Lower lobe of right lung (tissue), 2 donors: ENCODE measurements around the gene PKNOX2. TPM values are rescaled to one million over a fixed set of nuclear protein-coding genes. Genes with fewer than 3 reads are reported as not detected.

Experiments used
- ATAC-seq, 2 donors: fragments of 200-7000 bp; cut with Tn5 transposase; one replicate each; pipeline ENCODE4 v1.9.1; 2020 to 2022; ENCODE audit warnings: mild to moderate bottlenecking in 2 of 2, moderate library complexity in 2 of 2
- DNase-seq: peaks from one replicate; pipeline ENCODE4 v3.0.0-alpha.2; 2020
- H3K27ac ChIP-seq: fragments of 200-600 bp; one replicate; pipeline ENCODE4 v1.8.0; 2022
- H3K27me3 ChIP-seq: fragments of 200-600 bp; one replicate; pipeline ENCODE4 v1.8.0; 2022; ENCODE audit warnings: low read depth
- H3K36me3 ChIP-seq: fragments of 200-600 bp; one replicate; pipeline ENCODE4 v1.8.0; 2022; ENCODE audit warnings: mild to moderate bottlenecking
- H3K4me1 ChIP-seq: fragments of 200-600 bp; one replicate; pipeline ENCODE4 v1.8.0; 2022
- H3K4me3 ChIP-seq: fragments of 200-600 bp; one replicate; pipeline ENCODE4 v1.8.0; 2022; ENCODE audit warnings: mild to moderate bottlenecking
- H3K9me3 ChIP-seq: fragments of 200-600 bp; one replicate; pipeline ENCODE4 v1.8.0; 2022
- CTCF ChIP-seq: fragments of 200-600 bp; IDR thresholded peaks from one replicate; pipeline ENCODE4 v1.8.0; 2022; ENCODE audit warnings: antibody characterized with exemption, mild to moderate bottlenecking
- intact Hi-C: fragments of 100-400 bp; cut with DNase I; formaldehyde crosslinking; loops from one replicate; pipeline ENCODE4 v1.11.0; 2022
- total RNA-seq: library from RNA; stranded (reverse); fragmentation: NEBNext Ultra II Directional; extraction: Animal tissue kit (Norgen Biotek cat#: 25700); gene quantifications from one replicate; pipeline ENCODE4 v1.2.1, GENCODE V29; 2021
- donor health status: DM: no; HTN: yes; CAD: no; lungs with severe emphysema.

PKNOX2 gene
- total RNA-seq, 1 donor from 2014 or later: 14.4 TPM

GRCh38 chr11:125313271-125314219 lies 149.0 kb downstream of the PKNOX2 start:
- no peaks in the 10 kb centered on the region for H3K36me3 ChIP-seq
- intact Hi-C loops: no loop called here
- TF ChIP-seq CTCF: no peak
- H3K4me3 ChIP-seq: no peak overlapping the region
- no peaks in the 10 kb centered on the region for H3K4me1 ChIP-seq
- no peak for DNase-seq
- no peaks in the 10 kb centered on the region for H3K27me3 ChIP-seq
- H3K9me3 ChIP-seq: no peaks in the 10 kb centered on the region
- ATAC-seq: no peak
- H3K27ac ChIP-seq: no peak overlapping the region

GRCh38 chr11:125314276-125315078 lies 149.9 kb downstream of the PKNOX2 start:
- no peak for TF ChIP-seq CTCF
- Histone ChIP-seq H3K4me1 (no peaks in the 10 kb centered on the region), H3K27ac (no peak overlapping the region), H3K36me3 (no peaks in the 10 kb centered on the region), H3K9me3 (no peaks in the 10 kb centered on the region), H3K27me3 (no peaks in the 10 kb centered on the region), H3K4me3 (no peak overlapping the region)
- no peak for DNase-seq
- peak; percentile 19 for ATAC-seq
- intact Hi-C loops: no loop called here

- no peak for TF ChIP-seq CTCF
- no peak overlapping the region for H3K4me3 ChIP-seq
- H3K36me3 ChIP-seq: no peaks in the 10 kb centered on the region
- H3K27ac ChIP-seq: no peak overlapping the region
- ATAC-seq: peak; percentile 15 to 28
- H3K27me3 ChIP-seq: no peaks in the 10 kb centered on the region
- intact Hi-C loops: no loop called here
- no peaks in the 10 kb centered on the region for H3K9me3 ChIP-seq
- H3K4me1 ChIP-seq: no peaks in the 10 kb centered on the region
- DNase-seq: no peak
Observed at GRCh38 chr11:125315079-125315740, 150.7 kb downstream of the PKNOX2 start.

- no peak overlapping the region for H3K4me3 ChIP-seq
- DNase-seq (no peak), ATAC-seq (no peak)
- no peak for TF ChIP-seq CTCF
- no peaks in the 10 kb centered on the region for H3K9me3 ChIP-seq
- intact Hi-C loops: no loop called here
- H3K27me3 ChIP-seq: no peaks in the 10 kb centered on the region
- no peaks in the 10 kb centered on the region for H3K36me3 ChIP-seq
- H3K27ac ChIP-seq: no peak overlapping the region
- no peaks in the 10 kb centered on the region for H3K4me1 ChIP-seq
Observed at GRCh38 chr11:125317416-125317815, 152.9 kb downstream of the PKNOX2 start.

- Histone ChIP-seq H3K27me3 (peaks cover 5% of the 10 kb centered on the region), H3K36me3 (no peaks in the 10 kb centered on the region), H3K27ac (no peak overlapping the region), H3K4me1 (no peaks in the 10 kb centered on the region), H3K9me3 (no peaks in the 10 kb centered on the region), H3K4me3 (no peak overlapping the region)
- DNase-seq: no peak
- intact Hi-C loops: no loop called here
- no peak for ATAC-seq
- TF ChIP-seq CTCF: no peak
Observed at GRCh38 chr11:125319649-125320048, 155.1 kb downstream of the PKNOX2 start.
